Lower leg skin (tissue), 4 donors: ENCODE measurements around the gene PPP1R14C. TPM values are rescaled to one million over a fixed set of nuclear protein-coding genes. Genes with fewer than 3 reads are reported as not detected.
A peak's percentile ranks its signal among the peaks of the same experiment; 100 is the strongest.

Experiments used
- DNase-seq, 2 donors: peaks; one replicate each; pipeline ENCODE4 v3.0.0-alpha.2; 2019; ENCODE audit warnings: low spot score in 2 of 2
- H3K4me3 ChIP-seq: fragments of 200-600 bp; sonication (generic); 2 replicates; pipeline ENCODE4 v1.5.1; 2017; ENCODE audit warnings: mild to moderate bottlenecking, low read depth; ENCODE audit not compliant: poor library complexity, severe bottlenecking
- CTCF ChIP-seq, 3 donors: fragments of 450-650 bp; IDR thresholded peaks; one replicate each; pipeline ENCODE4 v1.5.1; 2016; ENCODE audit warnings: antibody characterized with exemption in 3 of 3, mild to moderate bottlenecking in 3 of 3, moderate library complexity in 2 of 3
- POLR2A ChIP-seq, 2 donors: fragments of 450-650 bp; IDR thresholded peaks; one replicate each; pipeline ENCODE4 v1.6.1; 2016 to 2017; ENCODE audit warnings: antibody characterized with exemption in 2 of 2, mild to moderate bottlenecking in 1 of 2, moderate library complexity in 1 of 2
- WGBS, 2 donors: methylation state at CpG; one replicate each; pipeline ENCODE4 v1.1.5; 2018; 5-methylcytosine and 5-hydroxymethylcytosine counted together
- intact Hi-C: fragments of 100-400 bp; cut with DNase I; formaldehyde crosslinking; loops from one replicate; pipeline ENCODE4 v1.15.0; 2023; ENCODE audit warnings: low total_unique reads
- total RNA-seq, 4 donors: library from RNA; depleted of rRNA; stranded (reverse); fragments of >200 nt; gene quantifications; one replicate each; pipeline ENCODE4 v1.1.0, GENCODE V29; 2016

Gene PPP1R14C
- total RNA-seq, 4 donors from 2014 or later, result 116 to 145 (median 127) TPM

- no peak overlapping the region for H3K4me3 ChIP-seq
- intact Hi-C loops, result no loop called here
- 92 to 94% methylated on average over 2 of the region's 2 CpGs for WGBS, 2 donors
- DNase-seq, result no peak
- TF ChIP-seq CTCF (IDR thresholded peaks at IDR 0.05), result no peak
- no peak for TF ChIP-seq POLR2A (IDR thresholded peaks at IDR 0.05)
Measured at GRCh38 chr6:150286912-150287311, 144.1 kb downstream of the PPP1R14C start.

DNA sequence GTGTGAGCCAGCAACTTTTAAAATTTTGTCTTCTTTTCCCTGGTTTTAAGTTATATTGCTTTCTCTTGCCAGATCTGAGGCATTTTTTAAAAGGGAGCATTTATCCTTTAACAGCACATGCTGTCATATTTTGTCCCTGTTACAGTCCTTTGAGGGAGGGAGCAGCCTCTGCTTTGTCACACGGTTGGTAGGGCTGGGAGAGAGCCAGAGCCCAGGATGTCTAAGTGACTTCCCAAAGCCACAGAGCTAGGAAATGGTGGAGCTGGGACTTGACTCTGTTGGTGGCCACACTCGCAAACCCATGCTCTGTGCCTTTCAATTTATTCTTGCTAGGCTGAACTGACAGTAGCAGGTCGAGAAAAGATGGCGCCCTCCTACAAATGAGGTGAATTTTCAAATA lies 145.6 kb downstream of the PPP1R14C start:
- H3K4me3 ChIP-seq, result no peak overlapping the region
- 79 to 82% methylated on average over 4 of the region's 4 CpGs for WGBS, 2 donors
- DNase-seq, result no peak
- TF ChIP-seq CTCF (IDR thresholded peaks at IDR 0.05) (no peak), POLR2A (IDR thresholded peaks at IDR 0.05) (no peak)
- intact Hi-C loops, result no loop called here

DNA sequence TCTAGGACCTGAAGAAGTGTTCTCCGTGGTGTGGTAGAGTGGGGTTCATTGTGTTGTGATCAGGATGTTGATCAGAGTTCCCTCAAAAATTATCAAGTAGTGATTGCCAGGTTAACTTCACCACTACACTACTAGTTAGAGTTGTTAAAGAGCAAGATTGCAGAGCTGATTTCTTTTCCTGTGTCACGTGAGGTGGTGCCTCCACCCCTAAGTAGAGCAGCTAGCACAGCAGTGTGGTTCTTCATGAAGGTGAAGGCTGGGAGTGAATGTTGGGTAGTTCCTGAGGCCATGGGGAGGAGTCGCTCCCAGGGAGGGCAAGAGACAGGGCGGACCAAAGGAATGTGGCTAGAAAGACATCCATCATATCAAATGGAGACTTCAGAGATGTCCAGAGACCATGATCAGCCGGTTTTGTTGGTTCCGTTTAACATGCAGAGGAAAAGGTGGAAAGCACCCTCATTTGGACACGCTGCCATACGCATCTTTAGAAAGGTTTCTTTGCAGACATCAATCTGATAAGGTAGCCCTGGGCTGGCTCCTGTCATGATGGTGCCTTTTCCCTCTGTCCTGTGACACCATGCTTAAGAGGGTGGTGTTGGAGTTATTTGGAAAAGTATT lies 146.7 kb downstream of the PPP1R14C start:
- no peak overlapping the region for H3K4me3 ChIP-seq
- TF ChIP-seq POLR2A (IDR thresholded peaks at IDR 0.05), result no peak
- no peak for TF ChIP-seq CTCF (IDR thresholded peaks at IDR 0.05)
- 62 to 71% methylated on average over 8 of the region's 8 CpGs for WGBS, 2 donors
- intact Hi-C loops, result no loop called here
- DNase-seq, result no peak

GRCh38 chr6:150290429-150290828 lies 147.6 kb downstream of the PPP1R14C start:
- WGBS, 2 donors, result 51 to 63% methylated on average over 10 of the region's 10 CpGs
- TF ChIP-seq CTCF (IDR thresholded peaks at IDR 0.05), result no peak
- no peak for TF ChIP-seq POLR2A (IDR thresholded peaks at IDR 0.05)
- no peak overlapping the region for H3K4me3 ChIP-seq
- DNase-seq, result peak in 1 of 2 donors; percentile 45
- intact Hi-C loops, result no loop called here

DNA sequence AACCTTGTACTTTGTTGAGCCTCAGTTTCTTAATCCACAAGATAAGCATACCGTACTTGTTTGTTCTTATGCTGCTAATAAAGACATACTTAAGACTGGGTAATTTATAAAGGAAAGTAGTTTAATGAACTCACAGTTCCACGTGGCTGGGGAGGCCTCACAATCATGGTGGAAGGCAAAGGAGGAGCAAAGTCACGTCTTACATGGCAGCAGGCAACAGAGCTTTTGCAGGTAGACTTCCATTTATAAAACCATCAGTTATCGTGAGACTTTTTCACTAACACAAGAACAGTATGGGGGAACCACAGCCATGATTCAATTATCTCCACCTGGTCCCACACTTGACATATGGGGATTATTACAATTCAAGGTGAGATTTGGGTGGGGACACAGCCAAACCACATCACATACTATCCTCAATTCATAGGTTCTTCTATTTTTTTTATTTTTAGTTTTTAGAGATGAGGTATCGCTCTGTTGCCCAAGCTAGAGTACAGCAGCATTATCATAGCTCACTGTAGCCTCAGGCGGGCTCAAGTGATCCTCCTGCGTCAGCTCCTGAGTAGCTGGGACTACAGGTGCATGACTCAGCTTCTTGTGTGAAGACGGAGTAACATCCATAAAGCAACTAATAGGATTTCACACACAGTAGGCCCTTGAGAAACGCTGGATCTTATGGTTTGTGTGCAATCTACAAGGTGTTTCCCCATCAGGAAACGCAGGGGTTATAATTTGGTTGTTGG lies 149.3 kb downstream of the PPP1R14C start:
- 82 to 84% methylated on average over 10 of the region's 10 CpGs for WGBS, 2 donors
- DNase-seq, result no peak
- intact Hi-C loops, result no loop called here

More for the DNA sequence above, 149.3 kb downstream of the PPP1R14C start:
- no peak overlapping the region for H3K4me3 ChIP-seq
- TF ChIP-seq CTCF (IDR thresholded peaks at IDR 0.05) (no peak), POLR2A (IDR thresholded peaks at IDR 0.05) (no peak)
